Fibroblast of lung (primary cell): ENCODE results near the gene NEK1.

Source experiments
- CTCF ChIP-seq, 2 donors: IDR thresholded peaks in 1 of 2; conservative IDR thresholded peaks in 1 of 2; 1 replicate in 1 of 2; 2 replicates in 1 of 2; pipeline ENCODE4 v1.5.1; 2011 to 2012; ENCODE audit warnings: low read length in 2 of 2, control low read depth in 1 of 2, inconsistent platforms in 1 of 2, low read depth in 1 of 2, mild to moderate bottlenecking in 1 of 2
- EZH2 ChIP-seq: IDR thresholded peaks from 2 replicates; pipeline ENCODE4 v1.5.1; 2012; ENCODE audit warnings: low read length, control low read depth, mild to moderate bottlenecking; ENCODE audit errors: missing control alignments

- no peak for TF ChIP-seq CTCF (conservative IDR thresholded peaks at IDR 0.05 in 1 of 2, IDR thresholded peaks at IDR 0.05 in 1 of 2; ENCODE audit: low read depth in 1 of 2, low read length in 2 of 2)
- no peak for TF ChIP-seq EZH2
These were observed 37.3 kb upstream of the NEK1 start for GRCh38 chr4:169649545-169650226.
